HCT116 (cell line): Measurements from ENCODE around the gene TBC1D4. TPM values are rescaled to one million over a fixed set of nuclear protein-coding genes. Genes with fewer than 3 reads are reported as not detected.

Experiments used
- ATAC-seq: fragments of 200-7000 bp; cut with Tn5 transposase; 2 replicates; pipeline ENCODE4 v1.9.1; 2020; ENCODE audit warnings: mild to moderate bottlenecking, moderate library complexity
- BruUV-seq: library from RNA; stranded (reverse); fragments of 400-500 nt; replicated peaks from 2 replicates; lab custom pipeline; 2021; lab: Mats Ljungman, UMichigan
- CTCF ChIA-PET: fragments of 300-600 bp; sonication (Branson Sonifier 250); formaldehyde crosslinking; loops from one replicate; lab custom pipeline; 2021; ENCODE audit warnings: antibody characterized with exemption; lab: Charles Lee
- POLR2A ChIA-PET: fragments of 300-600, 350-600 bp; sonication (Branson Sonifier 250); formaldehyde crosslinking; loops from one replicate; lab custom pipeline; 2021; ENCODE audit warnings: antibody characterized with exemption; lab: Charles Lee
- RAD21 ChIA-PET, 2 experiments: fragments of 300-600 bp; sonication (Branson Sonifier 250); formaldehyde crosslinking; loops; one replicate each; lab custom pipeline; 2023; ENCODE audit warnings: low total read pairs in 2 of 2; ENCODE audit not compliant: uncharacterized antibody in 2 of 2, unreplicated experiment in 2 of 2, low non-redundant PET in 1 of 2; lab: Charles Lee
- DNase-seq: peaks from one replicate; pipeline ENCODE4 v3.0.0-alpha.2; 2010; ENCODE audit warnings: low read depth, low spot score
- H2AFZ ChIP-seq: fragments of 200-600 bp; shearing (Covaris generic), sonication (generic); 2 replicates; pipeline ENCODE4 v1.6.1; 2017; ENCODE audit warnings: low read depth, mixed run types, mixed read lengths, antibody characterized with exemption, low read length; ENCODE audit not compliant: poor library complexity, severe bottlenecking
- H3K27ac ChIP-seq: 2 replicates; pipeline ENCODE4 v1.5.1; 2012; ENCODE audit warnings: low read depth, low read length
- H3K27me3 ChIP-seq: fragments of 200-600 bp; sonication (generic); 2 replicates; pipeline ENCODE4 v1.6.1; 2016; ENCODE audit warnings: mixed run types, low read length, mixed read lengths; ENCODE audit not compliant: insufficient read depth
- H3K36me3 ChIP-seq, 2 experiments: fragments of 200-500 bp in 1 of 2; fragments of 200-600 bp in 1 of 2; sonication (Bioruptor generic) in 1 of 2; sonication (generic) in 1 of 2; 2 replicates each; pipeline versions ENCODE4 v1.5.1 to v1.6.1; 2014 to 2016; ENCODE audit warnings: low read length in 2 of 2, inconsistent platforms in 1 of 2, mixed read lengths in 1 of 2, mixed run types in 1 of 2; ENCODE audit not compliant: insufficient read depth in 2 of 2, control insufficient read depth in 1 of 2
- H3K4me1 ChIP-seq, 2 experiments: fragments of 200-600 bp in 1 of 2; sonication (generic) in 1 of 2; 2 replicates each; pipeline versions ENCODE4 v1.5.1 to v1.6.1; 2012 to 2017; ENCODE audit warnings: low read length in 2 of 2, inconsistent platforms in 1 of 2, mild to moderate bottlenecking in 1 of 2, mixed read lengths in 1 of 2, mixed run types in 1 of 2, moderate library complexity in 1 of 2; ENCODE audit not compliant: insufficient read depth in 2 of 2, control insufficient read depth in 1 of 2
- H3K4me2 ChIP-seq: fragments of 200-600 bp; sonication (generic); 2 replicates; pipeline ENCODE4 v1.6.1; 2017; ENCODE audit warnings: mixed run types, low read length, mixed read lengths
- H3K4me3 ChIP-seq, 2 experiments: fragments of 200-600 bp in 1 of 2; sonication (generic) in 1 of 2; replicated peaks in 1 of 2; 2 replicates each; pipeline ENCODE4 v1.5.1; 2011 to 2016; ENCODE audit warnings: low read length in 2 of 2, control low read depth in 1 of 2, low read depth in 1 of 2, mild to moderate bottlenecking in 1 of 2, mixed read lengths in 1 of 2, mixed run types in 1 of 2
- H3K79me2 ChIP-seq: fragments of 200-600 bp; sonication (generic); 2 replicates; pipeline ENCODE4 v1.6.1; 2017; ENCODE audit warnings: mild to moderate bottlenecking, mixed run types, low read length, moderate library complexity, mixed read lengths; ENCODE audit not compliant: insufficient read depth
- H3K9ac ChIP-seq: fragments of 200-600 bp; sonication (generic); 2 replicates; pipeline ENCODE4 v1.6.1; 2016; ENCODE audit warnings: low read length, mixed read lengths
- H3K9me2 ChIP-seq: fragments of 200-600 bp; sonication (generic), shearing (Covaris generic); 2 replicates; pipeline ENCODE4 v1.6.1; 2017; ENCODE audit warnings: mixed run types, mild to moderate bottlenecking, moderate library complexity; ENCODE audit not compliant: insufficient read depth
- H3K9me3 ChIP-seq, 2 experiments: fragments of 200-500 bp in 1 of 2; fragments of 200-600 bp in 1 of 2; sonication (Bioruptor generic) in 1 of 2; sonication (generic) in 1 of 2; 2 replicates each; pipeline ENCODE4 v1.6.1; 2014 to 2017; ENCODE audit warnings: low read length in 2 of 2, mixed read lengths in 2 of 2, inconsistent platforms in 1 of 2, low read depth in 1 of 2, mild to moderate bottlenecking in 1 of 2, mixed run types in 1 of 2, moderate library complexity in 1 of 2; ENCODE audit not compliant: control insufficient read depth in 1 of 2, insufficient read depth in 1 of 2
- H4K20me1 ChIP-seq: fragments of 200-600 bp; sonication (generic), shearing (Covaris generic); 2 replicates; pipeline ENCODE4 v1.6.1; 2017; ENCODE audit warnings: mixed run types, mild to moderate bottlenecking, moderate library complexity; ENCODE audit not compliant: insufficient read depth
- CEBPB ChIP-seq: IDR thresholded peaks from 2 replicates; pipeline ENCODE4 v1.6.1; 2012; ENCODE audit warnings: low read depth
- ELF1 ChIP-seq: IDR thresholded peaks from 2 replicates; pipeline ENCODE4 v1.6.1; 2012; ENCODE audit warnings: low read depth, borderline replicate concordance
- EZH2 ChIP-seq: fragments of 200-600 bp; sonication (generic); IDR thresholded peaks from 2 replicates; pipeline ENCODE4 v1.6.1; 2017; ENCODE audit warnings: antibody characterized with exemption, mixed run types
- FOSL1 ChIP-seq: IDR thresholded peaks from 2 replicates; pipeline ENCODE4 v1.6.1; 2012; ENCODE audit warnings: low read depth
- JUND ChIP-seq: IDR thresholded peaks from 2 replicates; pipeline ENCODE4 v1.6.1; 2012
- MAX ChIP-seq: IDR thresholded peaks from 2 replicates; pipeline ENCODE4 v1.6.1; 2012
- RAD21 ChIP-seq: IDR thresholded peaks from 2 replicates; pipeline ENCODE4 v1.6.1; 2012; ENCODE audit warnings: low read depth, mild to moderate bottlenecking
- REST ChIP-seq: IDR thresholded peaks from 2 replicates; pipeline ENCODE4 v1.6.1; 2012; ENCODE audit warnings: low read depth
- SRF ChIP-seq: IDR thresholded peaks from 2 replicates; pipeline ENCODE4 v1.6.1; 2012; ENCODE audit warnings: low read depth
- TCF7L2 ChIP-seq: IDR thresholded peaks from 2 replicates; pipeline ENCODE4 v1.7.0; 2011; ENCODE audit warnings: borderline replicate concordance, inconsistent platforms; ENCODE audit not compliant: insufficient read depth, insufficient read length; ENCODE audit errors: extremely low read depth
- YY1 ChIP-seq: IDR thresholded peaks from 2 replicates; pipeline ENCODE4 v1.6.1; 2011; ENCODE audit warnings: low read length, low read depth, moderate library complexity, mild to moderate bottlenecking; ENCODE audit not compliant: insufficient replicate concordance; ENCODE audit errors: extremely low read depth
- ZBTB33 ChIP-seq: IDR thresholded peaks from 2 replicates; pipeline ENCODE4 v1.6.1; 2011; ENCODE audit warnings: mild to moderate bottlenecking, low read length, moderate library complexity; ENCODE audit not compliant: insufficient replicate concordance; ENCODE audit errors: extremely low read depth
- ZNF274 ChIP-seq: fragments of 200-500 bp; sonication (Bioruptor generic); IDR thresholded peaks from 2 replicates; pipeline ENCODE4 v1.6.1; 2014; ENCODE audit warnings: mild to moderate bottlenecking, low read depth, low read length, inconsistent platforms
- intact Hi-C: fragments of 100-400 bp; cut with micrococcal nuclease; formaldehyde crosslinking; loops from 2 replicates; pipeline ENCODE4 v1.10.0; 2022
- total RNA-seq: library from RNA; stranded (reverse); gene quantifications from one replicate; pipeline ENCODE4 v1.2.1, GENCODE V29; 2021; ENCODE audit not compliant: unreplicated experiment

TBC1D4 gene
- total RNA-seq, 1 experiment from 2014 or later, result 24.6 TPM

DNA sequence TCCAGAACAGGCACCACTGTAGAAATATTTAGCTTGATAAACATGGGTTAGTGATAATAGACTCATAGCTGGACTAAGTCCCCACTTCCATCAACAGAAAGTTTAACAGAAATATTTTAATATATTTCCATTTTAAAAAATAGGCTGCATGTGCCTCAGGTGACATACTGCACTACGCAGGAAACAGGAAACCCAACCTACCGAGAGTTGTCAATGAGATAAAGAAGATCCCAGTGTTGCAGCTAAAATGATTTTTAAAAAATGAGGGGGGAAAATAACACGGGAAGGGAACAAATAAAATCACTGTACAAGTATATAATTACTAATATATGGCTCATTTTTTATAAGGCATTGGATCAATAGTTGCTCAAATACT lies 154.8 kb downstream of the TBC1D4 start:
- ChIA-PET CTCF (no interaction called here), RAD21 (no interaction called here), POLR2A (interaction anchor here (0.9 kb wide), 1 partner anchor 8 kb away, joined by 3 read pairs; no protein-coding TSS in a partner anchor)
- H3K27ac ChIP-seq, result no peak overlapping the region
- H3K9ac ChIP-seq, result no peak overlapping the region
- H3K4me1 ChIP-seq, result no peaks in the 10 kb centered on the region
- H3K36me3 ChIP-seq, result peaks cover 0 to 5% of the 10 kb centered on the region in 2 experiments; a peak in 1 of 4 replicates
- H3K27me3 ChIP-seq, result no peaks in the 10 kb centered on the region
- H3K4me3 ChIP-seq, result no peak overlapping the region
- intact Hi-C loops, result no loop called here
- no peaks in the 10 kb centered on the region for H4K20me1 ChIP-seq
- no peaks in the 10 kb centered on the region for H3K79me2 ChIP-seq
- H2AFZ ChIP-seq, result no peak overlapping the region
- no peak for TF ChIP-seq JUND
- no peak for TF ChIP-seq YY1
- no peaks in the 10 kb centered on the region for H3K9me2 ChIP-seq
- BruUV-seq, result no TSS peak
- ATAC-seq (no peak), DNase-seq (no peak)
- no peak overlapping the region for H3K4me2 ChIP-seq
- H3K9me3 ChIP-seq, result no peaks in the 10 kb centered on the region

GRCh38 chr13:75326173-75327134 lies 155.5 kb downstream of the TBC1D4 start:
- Histone ChIP-seq H3K79me2 (no peaks in the 10 kb centered on the region), H3K9ac (no peak overlapping the region), H3K27ac (no peak overlapping the region), H2AFZ (no peak overlapping the region), H3K4me2 (no peak overlapping the region), H3K9me2 (no peaks in the 10 kb centered on the region), H3K27me3 (no peaks in the 10 kb centered on the region), H4K20me1 (no peaks in the 10 kb centered on the region), H3K9me3 (no peaks in the 10 kb centered on the region), H3K4me1 (no peaks in the 10 kb centered on the region), H3K36me3 (peaks cover 0 to 5% of the 10 kb centered on the region in 2 experiments; a peak in 1 of 4 replicates), H3K4me3 (no peak overlapping the region)
- ChIA-PET CTCF (no interaction called here), POLR2A (no interaction called here), RAD21 (no interaction called here)
- intact Hi-C loops, result no loop called here
- ATAC-seq (no peak), DNase-seq (no peak)
- BruUV-seq, result no TSS peak
- TF ChIP-seq EZH2, result no peak
- TF ChIP-seq MAX, result no peak
- TF ChIP-seq ZNF274, result no peak
- TF ChIP-seq TCF7L2, result no peak
- no peak for TF ChIP-seq ELF1
- no peak for TF ChIP-seq FOSL1
- no peak for TF ChIP-seq SRF
- no peak for TF ChIP-seq ZBTB33
- TF ChIP-seq RAD21, result no peak
- no peak for TF ChIP-seq REST
- no peak for TF ChIP-seq CEBPB
